Inflammatory macrophage treated with lipopolysaccharide for 1 hour (primary cell): ENCODE results near the gene GABRG2.

Experiments used
- DNase-seq, 2 donors: peaks; one replicate each; pipeline ENCODE4 v3.0.0-alpha.2; 2020 to 2022

GABRG2 gene

GRCh38 chr5:162196351-162196750 lies 128.8 kb downstream of the GABRG2 start:
- no peak for DNase-seq

GRCh38 chr5:162202285-162202880 lies 134.8 kb downstream of the GABRG2 start:
- DNase-seq = peak; percentile 3 to 5
